DMS114 treated with DMSO at 0.1 percent for 48 hours (cell line): ENCODE data around the gene PPP5C.
"Not testable (repeated sequence)": the region's sequence is repeated elsewhere in the genome, so short reads cannot be mapped to it uniquely, and the experiment has no call there.

ENCODE experiments used
- DNase-seq: peaks from one replicate; lab custom pipeline; 2025; ENCODE audit not compliant: unreplicated experiment; lab: John Stamatoyannopoulos, UW

PPP5C gene

DNA sequence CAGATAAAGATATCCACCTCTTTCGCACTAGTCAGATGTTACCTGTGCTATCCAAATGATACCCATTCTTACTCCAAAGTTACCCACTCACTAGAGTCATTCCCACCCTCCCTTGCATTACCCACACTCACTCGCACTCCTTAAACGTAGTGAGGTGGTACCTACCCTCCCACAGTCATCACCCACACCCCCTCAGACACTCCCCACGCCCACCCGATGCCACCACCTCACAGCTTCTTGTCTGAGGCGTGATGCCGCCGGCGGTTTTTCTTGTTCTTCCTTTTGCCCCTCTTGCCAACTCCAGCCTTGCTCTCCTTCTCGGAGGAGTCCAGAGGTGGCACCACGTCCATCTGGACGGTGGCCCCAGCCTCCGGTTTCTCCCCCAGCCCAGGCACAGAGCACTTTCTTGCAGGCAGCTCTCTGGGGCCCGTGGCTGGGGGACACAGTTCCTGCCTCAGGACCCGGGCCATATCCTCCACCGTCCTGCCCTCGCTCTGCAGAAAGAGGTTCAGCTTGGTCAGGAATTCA, 80.7 kb downstream of the PPP5C start:
- DNase-seq, result no peak

GRCh38 chr19:46428239-46429135, 81.6 kb downstream of the PPP5C start, which contains the start of gene PNMA8C:
TSS of gene PNMA8C (minus strand) at chr19:46428936. CDS start at chr19:46428359, 577 bp downstream.
- DNase-seq, result no peak

- DNase-seq, result no peak
These were observed 83.1 kb downstream of the PPP5C start for GRCh38 chr19:46429999-46430398.

DNA sequence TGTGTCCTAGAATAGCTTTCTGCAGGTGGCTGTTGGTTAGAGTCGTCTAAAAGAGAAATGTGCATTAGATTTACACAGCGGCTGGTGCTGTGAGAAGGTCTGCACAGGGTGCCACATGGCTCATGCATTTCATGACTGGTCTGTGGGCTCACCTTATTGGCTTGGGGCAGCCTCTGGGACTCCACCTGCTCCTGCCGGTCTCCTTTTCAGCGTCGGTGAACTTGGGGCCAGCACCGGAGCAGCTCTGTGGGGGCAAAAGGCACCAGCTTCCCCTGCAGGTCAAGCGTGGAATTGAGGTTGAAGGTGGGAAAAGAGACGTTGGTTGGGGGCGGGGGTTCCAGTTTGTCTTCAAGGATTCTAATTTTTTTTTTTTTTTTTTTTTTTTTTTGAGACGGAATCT, 84.9 kb downstream of the PPP5C start:
- DNase-seq, result no peak

DNA sequence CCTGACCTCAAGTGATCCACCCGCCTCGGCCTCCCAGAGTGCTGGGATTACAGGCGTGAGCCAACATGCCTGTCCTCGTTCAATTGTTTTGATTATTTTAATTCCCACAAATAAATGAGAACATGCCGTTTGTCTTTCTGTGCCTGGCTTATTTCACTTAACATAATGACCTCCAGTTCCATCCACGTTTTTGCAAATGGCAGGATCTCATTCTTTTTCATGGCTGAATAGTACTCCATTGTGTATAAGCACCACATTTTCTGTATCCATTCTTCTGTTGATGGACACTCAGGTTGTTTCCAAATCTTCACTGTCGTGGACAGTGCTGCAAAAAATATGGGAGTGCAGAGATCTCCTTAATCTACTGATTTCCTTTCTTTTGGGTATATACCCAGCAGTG, 86.6 kb downstream of the PPP5C start:
- DNase-seq, result not testable (repeated sequence)

DNA sequence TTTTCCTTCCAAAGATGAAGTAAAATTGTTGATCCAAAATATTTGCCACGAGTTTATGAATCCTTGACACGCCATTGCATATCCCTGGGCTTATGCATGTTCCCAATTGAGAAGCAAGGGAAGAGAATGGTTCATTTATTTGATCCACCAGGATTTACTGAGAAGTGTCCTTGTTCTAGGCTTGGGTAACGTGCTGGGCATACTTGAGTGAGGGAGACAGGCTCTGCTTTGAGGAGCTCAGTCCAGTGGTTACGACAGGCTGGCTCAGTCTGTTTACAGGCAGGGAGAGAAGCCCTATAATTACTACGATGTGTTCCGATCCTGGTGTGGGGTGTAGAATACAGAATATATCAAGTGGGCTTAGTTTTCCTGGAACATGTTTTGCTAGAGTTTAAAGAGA, 88.1 kb downstream of the PPP5C start:
- DNase-seq, result no peak

GRCh38 chr19:46435689-46436088, 88.8 kb downstream of the PPP5C start:
- DNase-seq, result not testable (repeated sequence)
